Measurements from ENCODE around the gene AKT3.

Gene AKT3

GRCh38 chr1:243500512-243500911 lies 349.5 kb downstream of the AKT3 start:
- H3K4me1 Mint-ChIP-seq: peaks cover 10% of the 10 kb centered on the region
- H3K9me3 Mint-ChIP-seq: no peaks in the 10 kb centered on the region

DNA sequence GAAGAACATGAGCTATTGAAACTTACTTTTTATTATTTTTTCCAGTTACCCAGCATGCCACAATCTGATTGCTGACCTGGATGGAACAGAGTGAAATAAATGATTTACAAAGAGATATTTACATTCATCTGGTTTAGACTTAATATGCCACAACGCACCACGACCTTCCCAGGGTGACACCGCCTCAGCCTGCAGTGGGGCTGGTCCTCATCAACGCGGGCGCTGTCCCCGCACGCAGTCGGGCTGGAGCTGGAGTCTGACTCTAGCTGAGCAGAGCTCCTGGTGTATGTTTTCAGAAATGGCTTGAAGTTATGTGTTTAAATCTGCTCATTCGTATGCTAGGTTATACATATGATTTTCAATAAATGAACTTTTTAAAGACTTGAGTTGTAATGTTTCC lies 350.3 kb downstream of the AKT3 start:
- Mint-ChIP-seq H3K4me1 (peaks cover 10% of the 10 kb centered on the region), H3K4me3 (no peak overlapping the region), H3K9me3 (no peaks in the 10 kb centered on the region), H3K27ac (no peak overlapping the region), H3K36me3 (ENCODE audit: low read depth) (peaks cover 50% of the 10 kb centered on the region), H3K27me3 (ENCODE audit: low read depth) (no peaks in the 10 kb centered on the region)
- TF ChIP-seq CTCF (IDR thresholded peaks at IDR 0.05; ENCODE audit: unreplicated experiment in 3 of 3): no peak

More at GRCh38 chr1:243500512-243500911, 349.5 kb downstream of the AKT3 start:
- H3K4me3 Mint-ChIP-seq: no peak overlapping the region
- H3K27me3 Mint-ChIP-seq (ENCODE audit: low read depth): no peaks in the 10 kb centered on the region
- no peak overlapping the region for H3K27ac Mint-ChIP-seq
- TF ChIP-seq CTCF (IDR thresholded peaks at IDR 0.05; ENCODE audit: unreplicated experiment in 3 of 3): no peak
- H3K36me3 Mint-ChIP-seq (ENCODE audit: low read depth): peaks cover 55% of the 10 kb centered on the region

DNA sequence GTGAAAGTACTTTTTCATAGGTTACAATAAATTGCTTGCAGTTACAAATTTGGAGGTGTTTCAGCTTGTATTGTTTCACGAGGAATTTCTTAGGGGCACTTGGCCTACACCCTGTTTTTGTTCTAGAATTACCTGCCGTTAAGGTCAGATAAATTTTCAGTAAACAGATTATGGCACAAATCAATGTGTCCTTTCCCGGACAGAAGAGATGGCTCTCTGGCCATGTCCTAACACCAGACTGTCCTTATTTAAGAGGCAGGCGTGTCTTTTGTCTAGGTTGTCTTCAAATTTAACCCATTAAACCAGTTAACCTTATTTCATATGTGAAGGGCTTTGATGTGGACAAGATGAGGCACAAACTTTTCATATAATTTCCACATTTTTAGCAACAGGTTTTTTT lies 350.8 kb downstream of the AKT3 start:
- Mint-ChIP-seq H3K36me3 (ENCODE audit: low read depth) (peaks cover 52% of the 10 kb centered on the region), H3K4me1 (peaks cover 10% of the 10 kb centered on the region), H3K4me3 (no peak overlapping the region), H3K27me3 (ENCODE audit: low read depth) (no peaks in the 10 kb centered on the region), H3K9me3 (no peaks in the 10 kb centered on the region), H3K27ac (no peak overlapping the region)
- TF ChIP-seq CTCF (IDR thresholded peaks at IDR 0.05; ENCODE audit: unreplicated experiment in 3 of 3): no peak

DNA sequence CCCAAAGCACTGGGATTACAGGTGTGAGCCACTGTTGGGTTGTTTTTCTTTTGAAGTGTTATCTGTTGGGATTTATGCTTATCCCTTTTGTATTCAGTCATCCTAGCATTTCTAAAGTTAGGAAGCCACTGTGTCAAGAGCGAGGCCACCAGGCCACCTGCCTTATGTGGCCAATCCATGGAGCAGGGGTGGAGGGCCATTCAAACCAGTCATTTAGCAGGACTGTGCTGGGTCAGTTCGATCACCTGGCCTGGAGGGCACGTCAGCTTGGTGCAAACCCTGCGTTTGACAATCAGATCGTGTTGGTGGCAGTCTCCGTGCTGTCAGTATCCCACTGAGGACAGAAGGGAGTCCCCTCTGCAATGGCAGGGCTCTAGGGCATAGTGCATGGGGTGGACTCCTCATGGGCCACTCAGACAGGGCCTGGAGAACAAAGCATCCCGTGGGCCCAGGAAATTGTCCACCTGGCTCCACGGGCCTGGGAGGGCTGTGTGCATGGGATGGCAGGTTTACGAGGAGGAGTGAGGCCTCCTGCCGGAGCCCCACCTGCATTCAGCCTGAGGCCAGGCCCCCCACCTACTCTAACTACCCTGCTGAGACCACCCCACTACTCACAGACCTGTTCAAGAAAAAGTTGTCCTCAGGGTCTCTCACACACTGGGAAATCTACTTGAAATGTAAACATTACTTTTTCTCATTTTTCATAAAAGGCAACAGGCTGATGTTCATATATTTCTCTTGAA lies 351.9 kb downstream of the AKT3 start:
- no peak for TF ChIP-seq CTCF (IDR thresholded peaks at IDR 0.05; ENCODE audit: unreplicated experiment in 3 of 3)
- H3K27ac Mint-ChIP-seq: no peak overlapping the region

GRCh38 chr1:243496806-243497205 lies 353.2 kb downstream of the AKT3 start:
- TF ChIP-seq CTCF (IDR thresholded peaks at IDR 0.05; ENCODE audit: unreplicated experiment in 3 of 3): no peak
- Mint-ChIP-seq H3K9me3 (no peaks in the 10 kb centered on the region), H3K4me3 (no peak overlapping the region), H3K4me1 (peaks cover 17% of the 10 kb centered on the region), H3K36me3 (ENCODE audit: low read depth) (peaks cover 42% of the 10 kb centered on the region), H3K27ac (peak overlapping the region in 2 of 3 experiments; percentile 7 to 55), H3K27me3 (ENCODE audit: low read depth) (no peaks in the 10 kb centered on the region)

More for the DNA sequence above, 351.9 kb downstream of the AKT3 start:
- H3K9me3 Mint-ChIP-seq: no peaks in the 10 kb centered on the region
- no peaks in the 10 kb centered on the region for H3K27me3 Mint-ChIP-seq (ENCODE audit: low read depth)
- peaks cover 17% of the 10 kb centered on the region for H3K4me1 Mint-ChIP-seq
- no peak overlapping the region for H3K4me3 Mint-ChIP-seq
- peaks cover 52% of the 10 kb centered on the region for H3K36me3 Mint-ChIP-seq (ENCODE audit: low read depth)

GRCh38 chr1:243496187-243496646 lies 353.8 kb downstream of the AKT3 start:
- no peaks in the 10 kb centered on the region for H3K27me3 Mint-ChIP-seq (ENCODE audit: low read depth)
- peaks cover 19% of the 10 kb centered on the region for H3K4me1 Mint-ChIP-seq
- H3K27ac Mint-ChIP-seq: peak overlapping the region in 2 of 3 experiments; percentile 7 to 55
- H3K9me3 Mint-ChIP-seq: no peaks in the 10 kb centered on the region
- no peak for TF ChIP-seq CTCF (IDR thresholded peaks at IDR 0.05; ENCODE audit: unreplicated experiment in 3 of 3)
- peaks cover 37% of the 10 kb centered on the region for H3K36me3 Mint-ChIP-seq (ENCODE audit: low read depth)
- no peak overlapping the region for H3K4me3 Mint-ChIP-seq

Data from nephron (organoid).